NB4 (cell line): ENCODE results near the gene SAC3D1.
"Not testable (repeated sequence)": the region's sequence is repeated elsewhere in the genome, so short reads cannot be mapped to it uniquely, and the experiment has no call there.

Experiments
- DNase-seq: peaks from one replicate; pipeline ENCODE4 v3.0.0; 2010; ENCODE audit warnings: low read depth
- H3K4me3 ChIP-seq: one replicate; pipeline ENCODE4 v1.5.1; 2011; ENCODE audit warnings: mild to moderate bottlenecking, low read depth, low read length, moderate library complexity
- CTCF ChIP-seq: IDR thresholded peaks from one replicate; pipeline ENCODE4 v1.5.1; 2012; ENCODE audit warnings: low read depth, low read length
- MYC ChIP-seq: IDR thresholded peaks from 2 replicates; pipeline ENCODE4 v1.6.1; 2011; ENCODE audit warnings: low read depth, low read length
- POLR2A ChIP-seq: IDR thresholded peaks from 2 replicates; pipeline ENCODE4 v1.6.1; 2011; ENCODE audit warnings: mild to moderate bottlenecking; ENCODE audit not compliant: insufficient read length; ENCODE audit errors: extremely low read depth
- TF ChIP-seq, protein P1 (sequence below): IDR thresholded peaks from 2 replicates; pipeline ENCODE4 v1.6.1; 2011; ENCODE audit warnings: low read depth, low read length

SAC3D1 gene

DNA sequence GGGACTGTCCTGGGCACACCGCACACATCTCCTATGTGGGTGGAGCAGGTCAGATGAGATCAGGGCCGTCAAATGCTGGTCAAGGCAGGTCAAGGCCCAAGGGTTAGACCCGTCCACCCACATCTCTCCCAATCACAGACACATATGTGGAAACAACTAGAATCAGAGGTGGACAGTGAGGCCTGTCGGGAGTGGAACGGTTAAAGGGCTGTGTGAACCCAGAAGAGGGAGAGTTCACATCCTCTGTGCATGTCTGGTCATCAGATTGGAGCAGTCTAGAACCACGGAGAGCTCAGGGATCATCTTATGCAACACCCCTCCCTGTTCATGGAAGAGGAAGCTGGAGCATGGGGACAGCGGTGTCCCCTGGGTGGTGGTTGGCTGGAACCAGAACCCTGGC, 21.2 kb upstream of the SAC3D1 start:
- DNase-seq = no peak
- TF ChIP-seq, protein P1, sequence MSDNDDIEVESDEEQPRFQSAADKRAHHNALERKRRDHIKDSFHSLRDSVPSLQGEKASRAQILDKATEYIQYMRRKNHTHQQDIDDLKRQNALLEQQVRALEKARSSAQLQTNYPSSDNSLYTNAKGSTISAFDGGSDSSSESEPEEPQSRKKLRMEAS = no peak
- TF ChIP-seq POLR2A = no peak
- TF ChIP-seq CTCF = no peak
- no peak for TF ChIP-seq MYC
- no peak overlapping the region for H3K4me3 ChIP-seq

DNA sequence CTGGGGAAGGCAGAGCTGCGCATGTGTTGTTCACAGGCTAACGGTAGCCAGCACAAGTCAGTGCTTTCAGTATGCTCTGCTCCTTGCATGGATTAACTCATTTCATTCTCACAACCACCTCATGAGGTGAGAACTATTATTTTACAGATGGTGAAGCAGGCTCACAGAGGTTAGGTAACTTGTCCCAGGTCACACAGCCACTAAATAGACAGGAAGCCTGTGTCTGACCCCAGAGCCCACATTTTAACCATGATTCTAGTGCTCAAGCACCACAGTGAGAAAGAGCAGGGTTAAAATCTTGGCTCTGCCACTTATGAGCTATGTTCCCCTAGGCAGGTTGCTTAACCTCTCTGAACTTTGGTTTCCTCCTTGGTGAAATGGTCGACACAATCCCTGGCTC, 20.0 kb upstream of the SAC3D1 start:
- no peak overlapping the region for H3K4me3 ChIP-seq
- peak; percentile 43 for DNase-seq
- TF ChIP-seq POLR2A = no peak
- TF ChIP-seq, protein P1 = no peak

GRCh38 chr11:65021509-65021908, 19.5 kb upstream of the SAC3D1 start:
- H3K4me3 ChIP-seq = no peak overlapping the region
- TF ChIP-seq CTCF (no peak), POLR2A (no peak), MYC (no peak)
- TF ChIP-seq, protein P1 = no peak
- DNase-seq = no peak

DNA sequence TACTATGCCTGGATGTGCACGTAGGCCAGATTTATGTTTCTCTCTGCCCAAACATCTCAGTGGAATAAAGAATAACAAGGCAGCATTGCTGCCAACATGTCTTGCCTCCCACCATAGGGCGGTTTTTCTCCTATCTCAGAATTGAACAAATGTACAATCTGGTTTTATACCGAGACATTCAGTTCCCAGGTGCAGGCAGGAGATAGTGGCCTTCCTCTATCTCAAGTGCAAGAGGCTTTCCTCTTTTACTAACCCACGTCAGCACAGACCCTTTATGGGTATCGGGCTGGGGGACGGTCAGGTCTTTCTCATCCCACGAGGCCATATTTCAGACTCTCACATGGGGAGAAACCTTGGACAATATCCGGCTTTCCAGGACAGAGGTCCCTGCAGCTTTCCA, 17.5 kb upstream of the SAC3D1 start:
- not testable (repeated sequence) for DNase-seq, H3K4me3 ChIP-seq

DNA sequence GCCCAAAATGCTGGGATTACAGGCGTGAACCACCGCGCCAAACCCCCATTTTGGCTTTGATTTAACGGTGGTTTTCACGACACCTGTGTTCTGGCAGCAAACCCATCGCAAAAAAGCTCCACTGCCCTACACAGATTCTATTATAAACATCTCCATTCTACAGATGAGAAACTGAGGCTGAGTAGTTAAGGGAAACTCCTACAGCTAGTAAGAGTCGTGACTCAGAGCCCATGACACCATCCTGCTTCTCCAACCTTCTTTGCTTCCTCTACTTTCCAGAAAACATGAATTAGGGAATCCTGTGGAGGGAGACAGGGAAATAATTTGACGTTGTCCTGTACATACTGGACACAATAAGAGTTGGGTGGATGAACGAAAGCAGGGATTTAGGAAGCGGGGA, 14.2 kb upstream of the SAC3D1 start:
- DNase-seq = no peak
- TF ChIP-seq, protein P1 = no peak
- TF ChIP-seq MYC (no peak), POLR2A (no peak), CTCF (no peak)
- H3K4me3 ChIP-seq = peak overlapping the region; percentile 63

GRCh38 chr11:65027213-65028067, 13.6 kb upstream of the SAC3D1 start, which contains the start of gene SNX15:
SNX15 (plus strand) TSS chr11:65027439; CDS start chr11:65027538, 99 bp downstream.
- H3K4me3 ChIP-seq = peak within 1 kb of the TSS; percentile 63
- DNase-seq = peak; percentile 97
- TF ChIP-seq MYC (peak; percentile 46; the same call in 1 of the 2 replicates), POLR2A (peak; percentile 52), CTCF (peak; percentile 50)
- TF ChIP-seq, protein P1 = peak; percentile 76
